Dedifferentiated amniotic fluid mesenchymal stem cell (primary cell): ENCODE measurements around the gene LOXL1.

Experiments
- DNase-seq: peaks from one replicate; pipeline ENCODE4 v3.0.0-alpha.2; 2016; ENCODE audit errors: extremely low spot score

The LOXL1 gene

DNA sequence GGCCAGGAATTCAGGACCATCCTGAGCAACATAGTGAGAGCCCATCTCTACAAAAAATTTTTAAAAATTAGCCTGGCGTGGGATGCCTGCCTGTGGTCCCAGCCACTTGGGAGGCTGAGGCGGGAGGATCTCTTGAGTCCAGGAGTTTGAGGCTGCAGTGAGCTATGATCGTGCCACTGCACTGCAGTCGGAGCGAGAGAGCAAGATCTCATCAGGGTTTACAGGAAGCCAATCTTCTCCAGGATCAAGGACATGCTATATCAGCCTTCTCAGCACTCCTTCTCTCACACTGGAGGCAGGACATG lies 66.3 kb downstream of the LOXL1 start:
- DNase-seq = no peak

DNA sequence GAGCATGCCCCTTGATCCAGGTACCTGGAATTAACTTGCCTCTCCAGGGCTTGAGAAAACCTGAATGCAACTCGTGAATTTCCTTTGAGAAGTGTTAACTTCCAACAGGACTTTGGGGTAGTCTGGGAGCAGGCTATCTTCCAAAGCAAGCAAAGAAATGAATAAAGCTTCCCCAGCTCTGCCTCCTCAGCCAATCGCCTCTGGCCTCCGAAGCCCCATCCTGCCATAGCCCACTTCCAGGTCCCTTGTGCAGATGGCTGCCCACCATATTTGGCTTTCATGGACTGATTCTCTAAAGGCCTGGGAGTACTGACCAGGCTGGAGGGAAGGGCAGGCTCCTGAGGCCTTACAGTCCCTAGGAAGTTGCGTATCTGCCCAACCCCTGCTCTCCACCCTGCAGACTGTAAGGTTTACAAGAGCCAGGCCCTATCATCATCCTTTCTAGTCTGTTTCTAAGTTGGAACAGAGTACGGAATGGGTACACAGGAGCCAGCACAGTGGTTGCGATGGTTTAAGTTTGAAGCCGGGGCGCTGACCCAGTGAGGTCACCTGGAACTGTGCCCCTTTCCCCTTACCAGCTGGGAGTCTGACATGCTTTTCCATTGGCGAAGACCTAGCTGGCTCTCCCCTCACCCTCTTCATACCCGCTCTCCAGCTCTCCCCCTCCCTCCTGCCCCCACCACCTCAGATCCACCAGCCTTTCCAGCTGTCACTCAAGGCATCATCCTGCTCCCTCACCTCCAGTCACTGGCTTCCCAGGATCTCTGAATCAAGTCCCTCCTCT lies 67.1 kb downstream of the LOXL1 start:
- DNase-seq = no peak

GRCh38 chr15:73994413-73994883 lies 68.2 kb downstream of the LOXL1 start, which contains the start of gene PML:
PML (plus strand) TSS chr15:73994716; CDS start chr15:73994813, 97 bp downstream.
- peak; percentile 95 for DNase-seq

- DNase-seq = no peak
Observed at GRCh38 chr15:73994912-73995622, 68.8 kb downstream of the LOXL1 start.

DNA sequence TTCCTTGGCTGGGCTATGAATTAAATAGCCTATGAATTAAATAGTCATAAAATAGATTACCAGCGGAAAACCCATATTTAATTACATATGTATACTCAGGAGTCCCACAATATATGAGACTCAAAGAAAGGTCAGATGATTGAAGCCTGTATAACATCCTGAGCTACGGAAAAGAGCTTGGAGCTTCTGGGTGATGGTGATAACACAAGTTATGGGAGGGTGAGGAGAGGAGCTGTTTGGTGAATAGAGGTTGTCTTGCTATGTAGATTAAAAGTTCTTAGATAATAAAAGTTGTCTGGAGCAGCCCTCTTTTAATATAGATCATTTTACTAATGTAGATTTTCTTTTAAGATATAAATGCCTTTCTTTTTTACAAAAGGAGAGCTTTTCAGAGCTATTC lies 70.0 kb downstream of the LOXL1 start:
- DNase-seq = no peak

- no peak for DNase-seq
Observed at GRCh38 chr15:73996939-73997338, 70.7 kb downstream of the LOXL1 start.

GRCh38 chr15:73997986-73998385 lies 71.7 kb downstream of the LOXL1 start:
- no peak for DNase-seq
